ENCODE results near the gene NAV2. TPM values are rescaled to one million over a fixed set of nuclear protein-coding genes. Genes with fewer than 3 reads are reported as not detected.

Gene NAV2
- total RNA-seq, 1 donor from 2014 or later, result 31.4 TPM

- Mint-ChIP-seq H3K36me3 (ENCODE audit: unreplicated experiment) (peaks cover 4% of the 10 kb centered on the region), H3K4me1 (ENCODE audit: unreplicated experiment) (peaks cover 26% of the 10 kb centered on the region), H3K9me3 (ENCODE audit: unreplicated experiment) (no peaks in the 10 kb centered on the region), H3K27me3 (ENCODE audit: unreplicated experiment) (no peaks in the 10 kb centered on the region), H3K4me3 (ENCODE audit: unreplicated experiment) (no peak overlapping the region), H3K27ac (ENCODE audit: unreplicated experiment) (peak overlapping the region; percentile 52)
- DNase-seq (ENCODE audit: extremely low spot score, unreplicated experiment), result no peak
- TF ChIP-seq CTCF (IDR thresholded peaks at IDR 0.05), result no peak
These were observed 11.1 kb downstream of the NAV2 start for GRCh38 chr11:19723572-19724342.

GRCh38 chr11:19724765-19725164 lies 12.1 kb downstream of the NAV2 start:
- peaks cover 26% of the 10 kb centered on the region for H3K4me1 Mint-ChIP-seq (ENCODE audit: unreplicated experiment)
- H3K36me3 Mint-ChIP-seq (ENCODE audit: unreplicated experiment), result peaks cover 4% of the 10 kb centered on the region
- no peaks in the 10 kb centered on the region for H3K27me3 Mint-ChIP-seq (ENCODE audit: unreplicated experiment)

GRCh38 chr11:19725379-19726079 lies 12.9 kb downstream of the NAV2 start:
- Mint-ChIP-seq H3K27ac (ENCODE audit: unreplicated experiment) (peak overlapping the region; percentile 8), H3K4me1 (ENCODE audit: unreplicated experiment) (peaks cover 26% of the 10 kb centered on the region), H3K4me3 (ENCODE audit: unreplicated experiment) (no peak overlapping the region), H3K36me3 (ENCODE audit: unreplicated experiment) (peaks cover 4% of the 10 kb centered on the region), H3K9me3 (ENCODE audit: unreplicated experiment) (no peaks in the 10 kb centered on the region), H3K27me3 (ENCODE audit: unreplicated experiment) (no peaks in the 10 kb centered on the region)
- DNase-seq (ENCODE audit: extremely low spot score, unreplicated experiment), result no peak
- TF ChIP-seq CTCF (IDR thresholded peaks at IDR 0.05), result no peak

More at GRCh38 chr11:19724765-19725164, 12.1 kb downstream of the NAV2 start:
- H3K9me3 Mint-ChIP-seq (ENCODE audit: unreplicated experiment), result no peaks in the 10 kb centered on the region
- no peak for DNase-seq (ENCODE audit: extremely low spot score, unreplicated experiment)
- no peak overlapping the region for H3K4me3 Mint-ChIP-seq (ENCODE audit: unreplicated experiment)
- no peak overlapping the region for H3K27ac Mint-ChIP-seq (ENCODE audit: unreplicated experiment)
- no peak for TF ChIP-seq CTCF (IDR thresholded peaks at IDR 0.05)

GRCh38 chr11:19727246-19727645 lies 14.6 kb downstream of the NAV2 start:
- Mint-ChIP-seq H3K4me3 (ENCODE audit: unreplicated experiment) (no peak overlapping the region), H3K36me3 (ENCODE audit: unreplicated experiment) (peaks cover 4% of the 10 kb centered on the region), H3K27ac (ENCODE audit: unreplicated experiment) (no peak overlapping the region), H3K9me3 (ENCODE audit: unreplicated experiment) (no peaks in the 10 kb centered on the region), H3K4me1 (ENCODE audit: unreplicated experiment) (peaks cover 22% of the 10 kb centered on the region), H3K27me3 (ENCODE audit: unreplicated experiment) (no peaks in the 10 kb centered on the region)
- DNase-seq (ENCODE audit: extremely low spot score, unreplicated experiment), result no peak
- TF ChIP-seq CTCF (IDR thresholded peaks at IDR 0.05), result no peak

GRCh38 chr11:19728436-19728835 lies 15.8 kb downstream of the NAV2 start:
- TF ChIP-seq CTCF (IDR thresholded peaks at IDR 0.05), result no peak
- no peaks in the 10 kb centered on the region for H3K27me3 Mint-ChIP-seq (ENCODE audit: unreplicated experiment)
- no peak overlapping the region for H3K27ac Mint-ChIP-seq (ENCODE audit: unreplicated experiment)
- peaks cover 14% of the 10 kb centered on the region for H3K4me1 Mint-ChIP-seq (ENCODE audit: unreplicated experiment)
- no peaks in the 10 kb centered on the region for H3K9me3 Mint-ChIP-seq (ENCODE audit: unreplicated experiment)
- peaks cover 4% of the 10 kb centered on the region for H3K36me3 Mint-ChIP-seq (ENCODE audit: unreplicated experiment)
- no peak overlapping the region for H3K4me3 Mint-ChIP-seq (ENCODE audit: unreplicated experiment)
- no peak for DNase-seq (ENCODE audit: extremely low spot score, unreplicated experiment)

Measured in osteocyte (in vitro differentiated cells).